AG04450 (cell line): ENCODE data around the gene TRIM38. TPM values are rescaled to one million over a fixed set of nuclear protein-coding genes. Genes with fewer than 3 reads are reported as not detected.

Source experiments
- CTCF ChIA-PET: fragments of 300-600, 350-600 bp; formaldehyde crosslinking; extraction: SDS; loops from one replicate; lab custom pipeline; 2022; ENCODE audit warnings: antibody characterized with exemption, inconsistent platforms; lab: Charles Lee
- POLR2A ChIA-PET: fragments of 350-600 bp; formaldehyde crosslinking; extraction: SDS; loops from one replicate; lab custom pipeline; 2021; ENCODE audit warnings: antibody characterized with exemption, inconsistent platforms; lab: Yijun Ruan, JAX
- DNase-seq: peaks from one replicate; pipeline ENCODE4 v3.0.0-alpha.2; 2011; ENCODE audit warnings: low read depth, low spot score
- H3K27ac ChIP-seq: one replicate; pipeline ENCODE4 v1.5.1; 2012; ENCODE audit warnings: low read depth, low read length, control low read depth
- H3K27me3 ChIP-seq: one replicate; pipeline ENCODE4 v1.6.0; 2012; ENCODE audit warnings: low read length; ENCODE audit not compliant: control insufficient read depth, insufficient read depth
- H3K4me3 ChIP-seq: 2 replicates; pipeline ENCODE4 v1.5.1; 2011; ENCODE audit warnings: mild to moderate bottlenecking, low read depth, low read length, control low read depth
- H3K9me3 ChIP-seq: 2 replicates; pipeline ENCODE4 v1.5.1; 2012; ENCODE audit warnings: low read length; ENCODE audit not compliant: control insufficient read depth, insufficient read depth
- CTCF ChIP-seq: IDR thresholded peaks from 2 replicates; pipeline ENCODE4 v1.5.1; 2011; ENCODE audit warnings: low read depth, low read length, control low read depth, inconsistent platforms
- polyA minus RNA-seq: library from RNA; depleted of rRNA, polyadenylated mRNA; stranded (reverse); fragments of >200 nt; gene quantifications from 2 replicates; pipeline ENCODE4 v1.2.3, GENCODE V29; 2011; rRNA and poly(A)+ RNA removed
- polyA plus RNA-seq: library from polyadenylated mRNA; depleted of rRNA; stranded (reverse); fragments of >200 nt; gene quantifications from 2 replicates; pipeline ENCODE4 v1.2.3, GENCODE V29; 2011; rRNA removed

Gene TRIM38
- polyA plus RNA-seq (8.2 and 9.1 TPM in 2 replicates), polyA minus RNA-seq (10.2 and 11.4 TPM in 2 replicates)

GRCh38 chr6:25962149-25963127 lies at the start of gene TRIM38:
Gene TRIM38 (plus strand): TSS chr6:25962802. CDS start chr6:25966523, 3,721 bp downstream.
- Histone ChIP-seq H3K9me3 (no peaks in the 10 kb centered on the region), H3K4me3 (peak within 1 kb of the TSS; percentile 77), H3K27me3 (no peaks in the 10 kb centered on the region), H3K27ac (peak within 1 kb of the TSS; percentile 83)
- ChIA-PET POLR2A (interaction anchor here (0.6 to 1.1 kb wide), 2 partner anchors 8 to 24 kb away, joined by 3 to 4 read pairs; no protein-coding TSS in a partner anchor), CTCF (interaction anchor here (0.6 to 1.7 kb wide), 3 partner anchors 30 to 49 kb away, joined by 3 to 8 read pairs (median 3); no protein-coding TSS in a partner anchor)
- TF ChIP-seq CTCF: no peak
- DNase-seq: peak; percentile 53

- TF ChIP-seq CTCF: no peak
Measured at GRCh38 chr6:25913741-25914140, 48.9 kb upstream of the TRIM38 start.

GRCh38 chr6:25916330-25916729 lies 46.3 kb upstream of the TRIM38 start:
- DNase-seq: no peak
- no peak overlapping the region for H3K4me3 ChIP-seq
- ChIA-PET CTCF (no interaction called here), POLR2A (no interaction called here)
- H3K9me3 ChIP-seq: no peaks in the 10 kb centered on the region; the same call in 1 of the 2 replicates
- H3K27ac ChIP-seq: no peak overlapping the region
- no peaks in the 10 kb centered on the region for H3K27me3 ChIP-seq
- no peak for TF ChIP-seq CTCF

More at GRCh38 chr6:25913741-25914140, 48.9 kb upstream of the TRIM38 start:
- Histone ChIP-seq H3K27me3 (no peaks in the 10 kb centered on the region), H3K4me3 (no peak overlapping the region), H3K27ac (no peak overlapping the region), H3K9me3 (no peaks in the 10 kb centered on the region)
- POLR2A ChIA-PET: no interaction called here
- DNase-seq: no peak
- CTCF ChIA-PET: interaction anchor here (0.6 kb wide), 1 partner anchor 125 kb away, joined by 3 read pairs; no protein-coding TSS in a partner anchor

- CTCF ChIA-PET: interaction anchor here (0.6 kb wide), 1 partner anchor 194 kb away, joined by 5 read pairs; no protein-coding TSS in a partner anchor
- DNase-seq: no peak
- Histone ChIP-seq H3K27me3 (no peaks in the 10 kb centered on the region), H3K9me3 (no peaks in the 10 kb centered on the region; the same call in 1 of the 2 replicates), H3K4me3 (no peak overlapping the region), H3K27ac (no peak overlapping the region)
- POLR2A ChIA-PET: no interaction called here
- TF ChIP-seq CTCF: no peak
Measured at GRCh38 chr6:25916789-25917490, 45.7 kb upstream of the TRIM38 start.
